T-helper 17 cell (primary cell): ENCODE results near the gene PPP2R5D. TPM values are rescaled to one million over a fixed set of nuclear protein-coding genes. Genes with fewer than 3 reads are reported as not detected.

Source experiments
- ATAC-seq: fragments of 150-1000 bp; cut with Tn5 transposase; 2 replicates; pipeline ENCODE4 v1.10.0; 2021; ENCODE audit warnings: mild to moderate bottlenecking, moderate library complexity
- DNase-seq, 3 donors: peaks; one replicate each; pipeline versions ENCODE4 v3.0.0 to v3.0.0-alpha.2; 2020 to 2021
- H3K9me3 ChIP-seq: one replicate; pipeline ENCODE4 v1.7.0; 2013; ENCODE audit warnings: low read length, mild to moderate bottlenecking; ENCODE audit not compliant: control insufficient read depth, poor library complexity, severe bottlenecking
- H3K27ac Mint-ChIP-seq: one replicate; pipeline ENCODE4 v1.8.0; 2022; ENCODE audit warnings: mild to moderate bottlenecking, moderate library complexity, mixed read lengths
- H3K27me3 Mint-ChIP-seq: one replicate; pipeline ENCODE4 v1.8.0; 2022; ENCODE audit warnings: mixed read lengths
- H3K36me3 Mint-ChIP-seq: one replicate; pipeline ENCODE4 v1.8.0; 2022; ENCODE audit warnings: low read depth, mixed read lengths
- H3K4me1 Mint-ChIP-seq: one replicate; pipeline ENCODE4 v1.8.0; 2022; ENCODE audit warnings: mild to moderate bottlenecking, mixed read lengths
- H3K4me3 Mint-ChIP-seq: one replicate; pipeline ENCODE4 v1.8.0; 2022; ENCODE audit warnings: mild to moderate bottlenecking, moderate library complexity, mixed read lengths
- total RNA-seq, 4 donors: library from RNA in 2 of 4; stranded (reverse) in 2 of 4; gene quantifications; one replicate each; pipeline ENCODE4 v1.2.3 and lab custom pipeline; 2022 to 2026

The PPP2R5D gene
- total RNA-seq, 2 donors from 2014 or later, result 27.5 to 28.4 TPM

GRCh38 chr6:42968783-42969182, 15.6 kb upstream of the PPP2R5D start:
- H3K4me3 Mint-ChIP-seq, result no peak overlapping the region
- no peak overlapping the region for H3K27ac Mint-ChIP-seq
- peaks cover 5% of the 10 kb centered on the region for H3K4me1 Mint-ChIP-seq
- no peaks in the 10 kb centered on the region for H3K36me3 Mint-ChIP-seq
- H3K27me3 Mint-ChIP-seq, result no peaks in the 10 kb centered on the region
- ATAC-seq (no peak), DNase-seq (no peak)
- no peaks in the 10 kb centered on the region for H3K9me3 ChIP-seq

GRCh38 chr6:42969431-42969830, 14.9 kb upstream of the PPP2R5D start:
- no peak overlapping the region for H3K4me3 Mint-ChIP-seq
- DNase-seq (no peak), ATAC-seq (no peak)
- H3K27me3 Mint-ChIP-seq, result no peaks in the 10 kb centered on the region
- no peaks in the 10 kb centered on the region for H3K36me3 Mint-ChIP-seq
- H3K9me3 ChIP-seq, result no peaks in the 10 kb centered on the region
- peaks cover 5% of the 10 kb centered on the region for H3K4me1 Mint-ChIP-seq
- no peak overlapping the region for H3K27ac Mint-ChIP-seq

- no peak overlapping the region for H3K4me3 Mint-ChIP-seq
These were observed 14.4 kb upstream of the PPP2R5D start for GRCh38 chr6:42969934-42970333.

GRCh38 chr6:42970871-42971612, 13.3 kb upstream of the PPP2R5D start:
- H3K4me1 Mint-ChIP-seq, result peaks cover 2% of the 10 kb centered on the region

More at GRCh38 chr6:42969934-42970333, 14.4 kb upstream of the PPP2R5D start:
- no peak overlapping the region for H3K27ac Mint-ChIP-seq
- H3K36me3 Mint-ChIP-seq, result no peaks in the 10 kb centered on the region
- no peaks in the 10 kb centered on the region for H3K27me3 Mint-ChIP-seq
- no peaks in the 10 kb centered on the region for H3K9me3 ChIP-seq
- H3K4me1 Mint-ChIP-seq, result peaks cover 5% of the 10 kb centered on the region
- DNase-seq (no peak), ATAC-seq (no peak)

DNA sequence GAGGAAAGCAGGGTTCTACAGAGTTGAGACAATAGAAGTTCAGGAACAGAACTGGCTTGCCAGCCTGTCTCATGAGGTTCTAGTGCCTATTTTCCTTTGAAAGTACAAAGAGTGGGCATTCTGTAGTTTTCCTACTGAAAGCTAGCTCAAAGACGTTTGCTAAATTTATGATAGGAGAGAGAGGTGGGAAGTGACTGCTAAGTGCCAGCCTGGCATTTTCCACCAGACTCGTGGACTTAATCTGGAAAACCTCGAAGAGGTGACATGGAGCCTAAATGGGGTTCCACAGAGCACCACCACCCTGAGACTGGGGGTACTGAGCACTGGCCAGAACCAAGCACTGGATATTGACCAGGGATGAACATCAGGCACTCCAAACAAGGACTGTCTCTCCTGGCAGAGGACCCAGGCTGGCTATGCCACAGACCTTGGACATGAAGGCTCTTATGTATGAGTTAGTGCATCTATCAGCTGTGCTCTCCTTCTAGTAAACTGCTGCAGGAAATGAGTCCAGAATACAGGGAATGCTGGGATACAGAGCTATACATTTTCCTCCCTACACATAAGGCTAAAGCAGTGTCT, 12.5 kb upstream of the PPP2R5D start:
- DNase-seq, result no peak
- no peak for ATAC-seq
- peak overlapping the region; percentile 56 for H3K27ac Mint-ChIP-seq
- H3K4me3 Mint-ChIP-seq, result no peak overlapping the region
- H3K9me3 ChIP-seq, result no peaks in the 10 kb centered on the region
- no peaks in the 10 kb centered on the region for H3K27me3 Mint-ChIP-seq
- peaks cover under 1% of the 10 kb centered on the region for H3K36me3 Mint-ChIP-seq
- peaks cover 4% of the 10 kb centered on the region for H3K4me1 Mint-ChIP-seq

More at GRCh38 chr6:42970871-42971612, 13.3 kb upstream of the PPP2R5D start:
- Mint-ChIP-seq H3K27ac (peak overlapping the region; percentile 56), H3K36me3 (no peaks in the 10 kb centered on the region), H3K4me3 (no peak overlapping the region), H3K27me3 (no peaks in the 10 kb centered on the region)
- ATAC-seq (no peak), DNase-seq (no peak)
- no peaks in the 10 kb centered on the region for H3K9me3 ChIP-seq

DNA sequence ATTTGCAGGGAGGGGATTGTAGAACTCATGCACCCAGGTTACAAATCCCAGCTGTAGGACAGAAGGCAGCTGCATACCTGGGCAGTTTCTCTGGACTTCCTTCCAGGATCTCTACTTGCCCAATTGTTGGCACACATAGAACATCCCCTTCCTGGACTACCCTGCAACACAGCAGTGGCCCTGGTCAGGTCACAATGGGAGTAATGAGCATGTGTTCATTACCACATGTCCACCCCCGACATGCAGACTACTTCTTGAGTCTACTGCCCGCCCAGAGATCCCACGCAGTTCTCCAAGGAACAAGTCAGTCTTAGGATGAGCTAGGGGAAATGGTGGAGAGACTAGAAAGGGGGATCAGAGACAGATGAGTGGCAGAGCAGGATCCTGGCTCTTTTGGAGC, 10.4 kb upstream of the PPP2R5D start:
- Mint-ChIP-seq H3K27me3 (no peaks in the 10 kb centered on the region), H3K4me1 (peaks cover 12% of the 10 kb centered on the region), H3K27ac (no peak overlapping the region), H3K36me3 (peaks cover 2% of the 10 kb centered on the region), H3K4me3 (no peak overlapping the region)
- no peaks in the 10 kb centered on the region for H3K9me3 ChIP-seq
- DNase-seq (no peak), ATAC-seq (no peak)

GRCh38 chr6:42974919-42975505, 9.4 kb upstream of the PPP2R5D start:
- Mint-ChIP-seq H3K27ac (no peak overlapping the region), H3K4me1 (peaks cover 21% of the 10 kb centered on the region), H3K36me3 (peaks cover 2% of the 10 kb centered on the region), H3K27me3 (no peaks in the 10 kb centered on the region), H3K4me3 (no peak overlapping the region)
- ATAC-seq (no peak), DNase-seq (no peak)
- H3K9me3 ChIP-seq, result no peaks in the 10 kb centered on the region

- Mint-ChIP-seq H3K4me1 (peaks cover 27% of the 10 kb centered on the region), H3K4me3 (peak overlapping the region; percentile 89), H3K27ac (peak overlapping the region; percentile 97), H3K36me3 (peaks cover 2% of the 10 kb centered on the region), H3K27me3 (no peaks in the 10 kb centered on the region)
- DNase-seq (no peak), ATAC-seq (no peak)
- H3K9me3 ChIP-seq, result no peaks in the 10 kb centered on the region
These were observed 5.9 kb upstream of the PPP2R5D start for GRCh38 chr6:42978487-42978838.

DNA sequence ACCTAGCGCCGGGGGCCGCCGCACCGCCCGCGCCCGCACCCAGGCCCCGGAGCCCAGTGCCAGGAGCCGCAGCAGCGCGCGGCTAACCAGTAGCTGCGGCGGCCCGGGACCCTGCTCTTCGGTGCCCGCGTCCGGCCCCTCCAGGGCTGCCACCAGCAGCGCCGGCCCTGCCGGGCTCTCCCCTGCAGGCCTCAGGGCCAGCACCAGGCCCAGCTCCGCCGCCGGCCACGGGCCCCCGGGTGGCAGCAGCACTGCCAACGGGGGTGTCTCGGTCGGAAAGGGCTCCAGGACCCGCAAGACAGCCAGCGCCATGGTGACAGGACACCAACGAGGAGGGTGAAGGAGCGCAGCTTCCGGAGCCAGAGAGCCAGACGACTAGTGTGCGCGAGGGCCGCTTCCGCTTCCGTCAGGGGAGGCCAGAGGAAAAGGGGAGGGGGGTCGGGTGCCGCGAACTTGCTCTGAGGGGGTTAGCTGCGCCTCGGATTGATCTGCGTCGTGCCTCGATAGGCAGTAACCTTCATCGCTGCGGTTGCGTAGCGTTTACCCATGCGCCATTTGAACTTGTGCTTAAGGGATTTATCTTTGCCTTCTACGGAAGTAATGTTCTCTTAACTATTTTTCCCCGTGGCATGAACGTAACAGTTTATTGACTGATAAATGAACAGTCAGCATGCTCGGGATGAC, 5.4 kb upstream of the PPP2R5D start, which contains the start of gene PEX6:
TSS of gene PEX6 (minus strand) at position 343 of the 684 bp plus-strand sequence. CDS start at position 312, 31 bp downstream.
- peaks cover 2% of the 10 kb centered on the region for H3K36me3 Mint-ChIP-seq
- ATAC-seq (peak; percentile 94), DNase-seq (peak; percentile 82 to 94 (median 87))
- H3K9me3 ChIP-seq, result no peaks in the 10 kb centered on the region
- H3K4me3 Mint-ChIP-seq, result peak within 1 kb of the TSS; percentile 93
- no peaks in the 10 kb centered on the region for H3K27me3 Mint-ChIP-seq
- H3K27ac Mint-ChIP-seq, result peak within 1 kb of the TSS; percentile 97
- H3K4me1 Mint-ChIP-seq, result peaks cover 31% of the 10 kb centered on the region

DNA sequence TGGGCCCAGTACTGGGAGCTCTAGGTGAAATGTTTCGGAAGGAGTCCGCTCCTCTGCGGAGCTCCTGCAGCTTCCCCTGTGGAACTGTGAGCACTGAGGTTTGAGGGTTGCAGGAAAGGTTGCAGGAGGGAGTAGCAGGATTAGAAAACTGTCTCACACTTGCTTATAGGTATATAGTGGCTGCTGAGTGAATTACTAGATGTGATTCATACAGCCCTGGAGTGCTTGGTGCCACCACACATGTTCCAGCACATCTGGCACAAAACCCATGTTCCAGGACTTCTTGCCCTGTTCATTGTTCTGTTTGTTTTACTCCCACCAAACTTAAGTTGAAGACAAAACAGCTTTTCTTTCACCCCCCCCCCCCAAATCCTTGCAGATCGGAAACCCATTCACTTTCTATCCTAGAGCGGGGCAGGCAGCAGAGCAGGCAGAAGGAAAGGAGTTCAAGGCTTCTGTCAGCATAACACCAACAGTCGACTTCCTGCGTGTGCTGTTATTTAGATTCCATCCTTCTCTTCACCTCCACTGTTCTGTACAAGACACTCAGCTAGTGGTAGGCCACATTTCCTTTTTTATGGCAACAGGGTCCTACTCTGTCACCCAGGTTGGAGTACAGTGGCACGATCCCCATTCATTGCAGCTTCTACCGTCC, 4.7 kb upstream of the PPP2R5D start:
- H3K9me3 ChIP-seq, result no peaks in the 10 kb centered on the region
- DNase-seq (no peak), ATAC-seq (no peak)
- peaks cover 33% of the 10 kb centered on the region for H3K4me1 Mint-ChIP-seq
- peaks cover 2% of the 10 kb centered on the region for H3K36me3 Mint-ChIP-seq
- H3K4me3 Mint-ChIP-seq, result peak overlapping the region; percentile 93
- H3K27me3 Mint-ChIP-seq, result no peaks in the 10 kb centered on the region
- peak overlapping the region; percentile 97 for H3K27ac Mint-ChIP-seq

DNA sequence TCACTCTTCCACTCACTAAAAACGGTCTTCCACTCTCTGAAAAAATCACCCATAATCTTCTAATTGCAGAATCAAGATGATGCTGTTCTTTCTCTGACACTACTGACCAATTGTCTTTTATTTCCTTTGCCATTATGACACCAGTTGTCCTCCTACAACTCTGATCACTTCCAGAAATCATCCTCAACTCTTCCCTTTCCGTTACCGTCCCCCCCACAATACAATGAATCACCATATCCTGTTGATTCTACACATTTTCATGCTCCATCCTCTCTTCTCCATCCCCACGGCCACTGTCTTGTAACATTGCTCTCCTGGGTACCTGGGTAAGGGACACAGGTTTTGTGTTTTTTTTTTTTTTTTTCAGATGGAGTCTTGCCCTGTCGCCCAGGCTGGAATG, 2.5 kb upstream of the PPP2R5D start:
- peaks cover 48% of the 10 kb centered on the region for H3K4me1 Mint-ChIP-seq
- ATAC-seq (no peak), DNase-seq (no peak)
- H3K9me3 ChIP-seq, result no peaks in the 10 kb centered on the region
- H3K36me3 Mint-ChIP-seq, result peaks cover 1% of the 10 kb centered on the region
- H3K4me3 Mint-ChIP-seq, result no peak overlapping the region
- H3K27ac Mint-ChIP-seq, result peak overlapping the region; percentile 54
- no peaks in the 10 kb centered on the region for H3K27me3 Mint-ChIP-seq

- Mint-ChIP-seq H3K36me3 (no peaks in the 10 kb centered on the region), H3K27ac (peak overlapping the region; percentile 97), H3K4me3 (peak overlapping the region; percentile 98), H3K4me1 (peaks cover 46% of the 10 kb centered on the region), H3K27me3 (no peaks in the 10 kb centered on the region)
- ATAC-seq (no peak), DNase-seq (no peak)
- no peaks in the 10 kb centered on the region for H3K9me3 ChIP-seq
These were observed 630 bp downstream of the PPP2R5D start for GRCh38 chr6:42984924-42985475.
